ENCODE results near the gene CNTNAP2. TPM values are rescaled to one million over a fixed set of nuclear protein-coding genes. Genes with fewer than 3 reads are reported as not detected.

The CNTNAP2 gene
- total RNA-seq, 4 donors from 2014 or later = 0.25 to 0.89 (median 0.30) TPM; not detected in 1

DNA sequence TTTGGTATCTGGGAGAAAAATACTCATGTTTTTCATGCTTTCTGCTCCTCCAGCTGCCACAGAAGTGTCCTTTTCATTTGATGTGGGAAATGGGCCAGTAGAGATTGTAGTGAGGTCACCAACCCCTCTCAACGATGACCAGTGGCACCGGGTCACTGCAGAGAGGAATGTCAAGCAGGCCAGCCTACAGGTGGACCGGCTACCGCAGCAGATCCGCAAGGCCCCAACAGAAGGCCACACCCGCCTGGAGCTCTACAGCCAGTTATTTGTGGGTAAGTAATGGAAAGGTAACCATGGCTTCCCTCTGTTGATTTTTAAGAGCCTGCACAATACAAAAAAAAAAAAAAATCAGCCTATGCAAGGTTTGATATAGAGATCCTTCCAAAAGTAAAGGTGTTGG, 2030.8 kb downstream of the CNTNAP2 start:
- WGBS = 94% methylated on average over 6 of the region's 6 CpGs
- Histone ChIP-seq H3K27me3 (peaks cover 2% of the 10 kb centered on the region), H3K36me3 (no peaks in the 10 kb centered on the region), H3K4me1 (no peaks in the 10 kb centered on the region), H3K9me3 (no peaks in the 10 kb centered on the region), H3K27ac (no peak overlapping the region), H3K4me3 (no peak overlapping the region)
- DNase-seq (ENCODE audit: low spot score in 2 of 2) = no peak
- no peak for TF ChIP-seq POLR2AphosphoS5 (IDR thresholded peaks at IDR 0.05)
- TF ChIP-seq, protein P1, sequence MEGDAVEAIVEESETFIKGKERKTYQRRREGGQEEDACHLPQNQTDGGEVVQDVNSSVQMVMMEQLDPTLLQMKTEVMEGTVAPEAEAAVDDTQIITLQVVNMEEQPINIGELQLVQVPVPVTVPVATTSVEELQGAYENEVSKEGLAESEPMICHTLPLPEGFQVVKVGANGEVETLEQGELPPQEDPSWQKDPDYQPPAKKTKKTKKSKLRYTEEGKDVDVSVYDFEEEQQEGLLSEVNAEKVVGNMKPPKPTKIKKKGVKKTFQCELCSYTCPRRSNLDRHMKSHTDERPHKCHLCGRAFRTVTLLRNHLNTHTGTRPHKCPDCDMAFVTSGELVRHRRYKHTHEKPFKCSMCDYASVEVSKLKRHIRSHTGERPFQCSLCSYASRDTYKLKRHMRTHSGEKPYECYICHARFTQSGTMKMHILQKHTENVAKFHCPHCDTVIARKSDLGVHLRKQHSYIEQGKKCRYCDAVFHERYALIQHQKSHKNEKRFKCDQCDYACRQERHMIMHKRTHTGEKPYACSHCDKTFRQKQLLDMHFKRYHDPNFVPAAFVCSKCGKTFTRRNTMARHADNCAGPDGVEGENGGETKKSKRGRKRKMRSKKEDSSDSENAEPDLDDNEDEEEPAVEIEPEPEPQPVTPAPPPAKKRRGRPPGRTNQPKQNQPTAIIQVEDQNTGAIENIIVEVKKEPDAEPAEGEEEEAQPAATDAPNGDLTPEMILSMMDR (IDR thresholded peaks at IDR 0.05) = no peak
- no peak for TF ChIP-seq POLR2A (IDR thresholded peaks at IDR 0.05)
- TF ChIP-seq EP300 (IDR thresholded peaks at IDR 0.05) = no peak

DNA sequence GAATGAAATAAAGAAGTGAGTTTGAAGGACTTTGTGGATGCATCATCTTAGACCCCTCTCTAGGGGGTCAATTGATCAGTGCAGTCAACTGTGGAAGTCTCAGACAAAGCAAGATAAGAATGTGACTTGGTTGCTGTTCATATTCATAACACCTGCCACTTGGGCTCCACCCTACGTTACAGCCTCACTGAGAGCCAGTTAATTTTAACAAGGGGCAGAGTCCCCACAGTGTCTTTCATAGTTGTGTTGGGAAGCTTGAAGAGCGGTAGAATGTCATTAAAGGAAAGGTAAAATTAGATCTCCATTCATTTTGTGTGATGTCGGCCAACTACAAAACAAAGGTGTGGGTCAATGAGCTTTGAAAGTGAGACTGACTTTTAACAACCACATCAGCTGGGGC, 2031.9 kb downstream of the CNTNAP2 start:
- Histone ChIP-seq H3K36me3 (no peaks in the 10 kb centered on the region), H3K27me3 (peaks cover 2% of the 10 kb centered on the region), H3K4me1 (no peaks in the 10 kb centered on the region), H3K27ac (no peak overlapping the region), H3K4me3 (no peak overlapping the region), H3K9me3 (no peaks in the 10 kb centered on the region)
- 81% methylated on average over 3 of the region's 3 CpGs for WGBS
- TF ChIP-seq EP300 (IDR thresholded peaks at IDR 0.05) (no peak), POLR2AphosphoS5 (IDR thresholded peaks at IDR 0.05) (no peak), POLR2A (IDR thresholded peaks at IDR 0.05) (no peak)
- TF ChIP-seq, protein P1 (IDR thresholded peaks at IDR 0.05) = no peak
- no peak for DNase-seq (ENCODE audit: low spot score in 2 of 2)

DNA sequence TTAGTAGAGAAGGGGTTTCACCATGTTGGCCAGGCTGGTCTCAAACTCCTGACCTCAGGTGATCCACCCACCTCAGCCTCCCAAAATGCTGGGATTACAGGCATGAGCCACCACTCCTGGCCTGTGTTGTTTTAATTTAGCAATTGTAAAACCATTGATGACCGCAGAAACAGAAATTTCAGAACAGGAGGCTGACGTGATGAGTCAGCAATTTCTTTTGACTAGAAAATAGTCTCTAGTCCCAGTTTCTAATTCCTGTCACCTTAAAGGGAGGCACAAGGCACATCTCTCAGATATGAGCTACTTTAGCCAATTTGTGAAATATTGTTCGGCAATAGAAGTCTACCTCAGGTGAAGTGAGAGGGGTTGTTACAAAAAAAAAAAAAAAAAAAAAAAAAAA, 2033.1 kb downstream of the CNTNAP2 start:
- Histone ChIP-seq H3K36me3 (no peaks in the 10 kb centered on the region), H3K27ac (no peak overlapping the region), H3K27me3 (peaks cover 2% of the 10 kb centered on the region), H3K4me1 (no peaks in the 10 kb centered on the region), H3K9me3 (no peaks in the 10 kb centered on the region), H3K4me3 (no peak overlapping the region)
- 92% methylated on average over 3 of the region's 3 CpGs for WGBS
- TF ChIP-seq, protein P1 (IDR thresholded peaks at IDR 0.05) = no peak
- TF ChIP-seq EP300 (IDR thresholded peaks at IDR 0.05) (no peak), POLR2A (IDR thresholded peaks at IDR 0.05) (no peak), POLR2AphosphoS5 (IDR thresholded peaks at IDR 0.05) (no peak)
- no peak for DNase-seq (ENCODE audit: low spot score in 2 of 2)

DNA sequence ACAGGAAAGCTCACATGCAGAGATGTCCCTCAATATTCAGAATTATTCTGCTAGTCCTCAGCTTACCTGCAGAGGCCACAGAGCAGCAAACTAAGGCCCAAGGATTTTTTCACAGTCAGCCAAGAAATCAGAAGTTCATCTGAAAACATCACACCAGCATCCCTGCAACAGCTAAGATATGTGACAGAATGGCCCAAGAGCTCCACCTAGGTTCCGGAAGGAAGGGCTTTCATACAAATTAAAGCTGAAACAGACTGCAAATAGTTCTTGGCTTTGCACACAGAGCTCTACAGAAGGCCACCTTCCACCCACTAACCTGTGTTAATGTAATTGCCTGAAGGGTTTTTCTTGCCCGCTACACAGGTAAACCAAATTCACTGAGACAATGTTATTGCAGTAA, 2035.2 kb downstream of the CNTNAP2 start:
- no peak for DNase-seq (ENCODE audit: low spot score in 2 of 2)
- Histone ChIP-seq H3K9me3 (no peaks in the 10 kb centered on the region), H3K36me3 (no peaks in the 10 kb centered on the region), H3K27me3 (no peaks in the 10 kb centered on the region), H3K4me1 (no peaks in the 10 kb centered on the region), H3K27ac (no peak overlapping the region), H3K4me3 (no peak overlapping the region)
- TF ChIP-seq EP300 (IDR thresholded peaks at IDR 0.05) = no peak
- TF ChIP-seq POLR2AphosphoS5 (IDR thresholded peaks at IDR 0.05) = no peak
- TF ChIP-seq, protein P1 (IDR thresholded peaks at IDR 0.05) = no peak
- TF ChIP-seq POLR2A (IDR thresholded peaks at IDR 0.05) = no peak
- WGBS = 89% methylated on average over 2 of the region's 2 CpGs

DNA sequence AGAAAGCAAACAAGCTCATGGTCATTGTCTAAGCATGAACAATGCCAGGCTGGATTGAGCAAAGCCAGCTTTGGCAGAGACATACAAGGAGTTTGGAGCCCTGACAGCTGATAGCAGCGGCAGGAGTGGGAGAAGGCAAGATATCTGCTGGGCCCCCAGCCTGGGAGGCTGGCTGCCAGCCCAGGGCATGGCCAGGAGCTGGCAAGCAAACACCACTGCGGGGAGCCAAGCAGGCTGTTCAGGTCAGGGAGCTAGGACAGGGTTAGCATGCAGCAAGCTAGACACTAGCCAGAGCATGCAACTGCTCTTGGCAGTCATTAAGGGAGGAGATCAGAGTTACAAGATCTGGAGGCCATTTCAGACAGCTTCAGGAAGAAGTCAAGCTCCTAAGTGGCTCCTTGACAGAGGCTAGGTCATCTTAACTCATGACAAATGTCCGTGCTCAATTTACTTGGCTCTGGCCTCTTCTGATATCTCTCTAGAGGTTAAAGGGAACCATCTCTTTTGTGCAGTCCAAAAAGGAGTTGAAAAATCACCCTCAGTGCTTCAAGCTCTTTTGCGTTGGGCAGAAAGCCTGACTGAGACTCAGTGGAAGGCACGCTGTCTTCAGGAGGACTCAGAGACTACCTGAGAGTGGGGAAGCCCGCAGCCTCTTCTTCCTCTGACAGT, 2037.1 kb downstream of the CNTNAP2 start:
- Histone ChIP-seq H3K9me3 (no peaks in the 10 kb centered on the region), H3K4me1 (no peaks in the 10 kb centered on the region), H3K27me3 (no peaks in the 10 kb centered on the region), H3K4me3 (no peak overlapping the region), H3K36me3 (no peaks in the 10 kb centered on the region), H3K27ac (no peak overlapping the region)
- TF ChIP-seq, protein P1 (IDR thresholded peaks at IDR 0.05) = no peak
- TF ChIP-seq POLR2AphosphoS5 (IDR thresholded peaks at IDR 0.05) (no peak), EP300 (IDR thresholded peaks at IDR 0.05) (no peak), POLR2A (IDR thresholded peaks at IDR 0.05) (no peak)
- no peak for DNase-seq (ENCODE audit: low spot score in 2 of 2)
- 66% methylated on average over 6 of the region's 6 CpGs for WGBS

Data from suprapubic skin (tissue), 4 donors.